SU-DHL-6 (cell line): ENCODE results near the gene ZNF141.

Experiments
- CTCF ChIP-seq: fragments of 200-600 bp; sonication (generic); IDR thresholded peaks from one replicate; pipeline ENCODE4 v1.5.1; 2017; ENCODE audit warnings: antibody characterized with exemption, mild to moderate bottlenecking, low read length, moderate library complexity; ENCODE audit not compliant: insufficient read depth, poor library complexity, severe bottlenecking
- EZH2phosphoT487 ChIP-seq: fragments of 200-600 bp; sonication (generic), shearing (Covaris generic); conservative IDR thresholded peaks from 2 replicates; pipeline ENCODE4 v1.6.1; 2018; ENCODE audit warnings: mild to moderate bottlenecking, antibody characterized with exemption, low read length, moderate library complexity, mixed read lengths

- TF ChIP-seq CTCF (no peak), EZH2phosphoT487 (no peak)
These were observed 1.3 kb upstream of the ZNF141 start for GRCh38 chr4:336099-336892.
